Panc1 (cell line): Measurements from ENCODE around the gene RAP2B. TPM values are rescaled to one million over a fixed set of nuclear protein-coding genes. Genes with fewer than 3 reads are reported as not detected.

Source experiments
- ATAC-seq: fragments of 200-7000 bp; cut with Tn5 transposase; 2 replicates; pipeline ENCODE4 v1.9.1; 2020; ENCODE audit warnings: mild to moderate bottlenecking, moderate library complexity
- BruUV-seq: library from RNA; stranded (reverse); fragments of 400-500 nt; replicated peaks from 2 replicates; lab custom pipeline; 2021; lab: Mats Ljungman, UMichigan
- CTCF ChIA-PET: fragments of 300-600 bp; sonication (Branson Sonifier 250); formaldehyde crosslinking; loops from one replicate; lab custom pipeline; 2022; ENCODE audit warnings: antibody characterized with exemption; lab: Charles Lee
- POLR2A ChIA-PET: fragments of 300-600 bp; sonication (Branson Sonifier 250); formaldehyde crosslinking; loops from one replicate; lab custom pipeline; 2022; ENCODE audit warnings: antibody characterized with exemption; lab: Charles Lee
- DNase-seq: peaks from one replicate; pipeline ENCODE4 v3.0.0-alpha.2; 2010; ENCODE audit warnings: low read depth, low spot score
- H3K27ac ChIP-seq: 2 replicates; pipeline ENCODE4 v1.5.1; 2011; ENCODE audit warnings: mild to moderate bottlenecking, low read length, inconsistent platforms
- H3K27me3 ChIP-seq: fragments of 200-500 bp; sonication (Bioruptor generic); 2 replicates; pipeline ENCODE4 v1.6.0; 2014; ENCODE audit warnings: low read length, inconsistent platforms; ENCODE audit not compliant: control insufficient read depth, insufficient read depth
- H3K36me3 ChIP-seq: fragments of 200-500 bp; sonication (Bioruptor generic); 2 replicates; pipeline ENCODE4 v1.5.1; 2014; ENCODE audit warnings: inconsistent platforms, mild to moderate bottlenecking, low read length, moderate library complexity; ENCODE audit not compliant: control insufficient read depth, insufficient read depth
- H3K4me1 ChIP-seq: 2 replicates; pipeline ENCODE4 v1.5.1; 2011; ENCODE audit warnings: inconsistent platforms, mild to moderate bottlenecking, low read length, moderate library complexity; ENCODE audit not compliant: control insufficient read depth, insufficient read depth
- H3K4me3 ChIP-seq, 2 experiments: 2 replicates each; pipeline ENCODE4 v1.5.1; 2011 to 2012; ENCODE audit warnings: low read depth in 2 of 2, low read length in 2 of 2, mild to moderate bottlenecking in 2 of 2, inconsistent platforms in 1 of 2, moderate library complexity in 1 of 2
- H3K9me3 ChIP-seq: fragments of 200-500 bp; sonication (Bioruptor generic); 2 replicates; pipeline ENCODE4 v1.5.1; 2014; ENCODE audit warnings: low read depth, mild to moderate bottlenecking, inconsistent platforms, low read length, moderate library complexity; ENCODE audit not compliant: control insufficient read depth, insufficient read depth
- CTCF ChIP-seq: fragments of 450-650 bp; IDR thresholded peaks from 2 replicates; pipeline ENCODE4 v1.5.1; 2017; ENCODE audit warnings: mild to moderate bottlenecking
- POLR2AphosphoS5 ChIP-seq: IDR thresholded peaks from 2 replicates; pipeline ENCODE4 v1.6.1; 2012; ENCODE audit warnings: mild to moderate bottlenecking, low read depth, low read length, moderate library complexity
- REST ChIP-seq, 2 experiments: IDR thresholded peaks; 2 replicates each; pipeline ENCODE4 v1.6.1; 2011 to 2012; ENCODE audit warnings: low read depth in 2 of 2, control low read depth in 1 of 2, low read length in 1 of 2, mild to moderate bottlenecking in 1 of 2, moderate library complexity in 1 of 2; ENCODE audit not compliant: insufficient read depth in 1 of 2
- SIN3A ChIP-seq: IDR thresholded peaks from 2 replicates; pipeline ENCODE4 v1.6.1; 2012; ENCODE audit warnings: low read depth, mild to moderate bottlenecking, low read length, moderate library complexity, borderline replicate concordance; ENCODE audit not compliant: insufficient read depth
- TCF7L2 ChIP-seq: IDR thresholded peaks from 2 replicates; pipeline ENCODE4 v1.6.1; 2011; ENCODE audit warnings: mild to moderate bottlenecking, low read depth, low read length, inconsistent platforms
- in situ Hi-C: cut with HindIII; loops from 2 replicates; pipeline ENCODE4 v1.10.0; 2016; ENCODE audit warnings: low sequenced_read_pairs, low pct_unique_long_range_greater_than_20kb
- intact Hi-C: fragments of 100-400 bp; cut with micrococcal nuclease; formaldehyde crosslinking; loops from one replicate; pipeline ENCODE4 v1.10.0; 2022; ENCODE audit not compliant: unreplicated experiment
- total RNA-seq: library from RNA; stranded (reverse); gene quantifications from one replicate; pipeline ENCODE4 v1.2.1, GENCODE V29; 2021; ENCODE audit not compliant: unreplicated experiment

Gene RAP2B
- total RNA-seq, 1 experiment from 2014 or later = 14.7 TPM

- Histone ChIP-seq H3K9me3 (no peaks in the 10 kb centered on the region), H3K27me3 (no peaks in the 10 kb centered on the region), H3K4me3 (no peak overlapping the region), H3K27ac (no peak overlapping the region), H3K4me1 (no peaks in the 10 kb centered on the region), H3K36me3 (no peaks in the 10 kb centered on the region)
- peak; percentile 68 for ATAC-seq
- no peak for DNase-seq
- intact Hi-C loops (no loop called here), in situ Hi-C loops (no loop called here)
- ChIA-PET CTCF (no interaction called here), POLR2A (interaction anchor here (0.6 kb wide), 2 partner anchors 21 to 231 kb away, joined by 4 to 6 read pairs; no protein-coding TSS in a partner anchor)
- TF ChIP-seq TCF7L2 (no peak), CTCF (no peak), REST (IDR thresholded peaks at IDR 0.05; ENCODE audit: insufficient read depth in 1 of 2, low read depth in 2 of 2, low read length in 1 of 2) (no peak), SIN3A (no peak), POLR2AphosphoS5 (no peak)
- no TSS peak for BruUV-seq
These were observed 11.1 kb downstream of the RAP2B start for GRCh38 chr3:153172796-153173757.

- intact Hi-C loops = no loop called here
- in situ Hi-C loops = no loop called here
- Histone ChIP-seq H3K36me3 (no peaks in the 10 kb centered on the region), H3K27ac (no peak overlapping the region), H3K27me3 (no peaks in the 10 kb centered on the region), H3K4me3 (no peak overlapping the region), H3K4me1 (no peaks in the 10 kb centered on the region), H3K9me3 (no peaks in the 10 kb centered on the region)
- TF ChIP-seq CTCF (peak; percentile 47), SIN3A (no peak), POLR2AphosphoS5 (no peak), TCF7L2 (no peak)
- POLR2A ChIA-PET = interaction anchor here (0.6 kb wide), 2 partner anchors 22 to 230 kb away, joined by 4 to 6 read pairs; no protein-coding TSS in a partner anchor
- CTCF ChIA-PET = no interaction called here
- ATAC-seq (peak; percentile 74), DNase-seq (no peak)
- no TSS peak for BruUV-seq
These were observed 11.9 kb downstream of the RAP2B start for GRCh38 chr3:153173758-153174516.
